GM19463 (cell line): ENCODE results near the gene CCDC93.

Experiments used
- ATAC-seq: cut with Tn5 transposase; IDR thresholded peaks from one replicate; pipeline ENCODE4 v1.9.1; 2021; ENCODE audit warnings: mild to moderate bottlenecking, moderate library complexity; ENCODE audit not compliant: unreplicated experiment

CCDC93 gene

GRCh38 chr2:118013724-118014491 lies at the start of gene CCDC93:
Gene CCDC93, minus strand, starts transcription at chr2:118014070. Its CDS starts 75 bp downstream, at chr2:118013995.
- peak; percentile 87 for ATAC-seq

GRCh38 chr2:118062669-118063068 lies 48.8 kb upstream of the CCDC93 start:
- no peak for ATAC-seq

- no peak for ATAC-seq
These were observed 48.2 kb upstream of the CCDC93 start for GRCh38 chr2:118062048-118062447.

- peak; percentile 67 for ATAC-seq
These were observed 47.5 kb upstream of the CCDC93 start for GRCh38 chr2:118061135-118061955.

GRCh38 chr2:118059919-118060478 lies 46.1 kb upstream of the CCDC93 start:
- ATAC-seq: peak; percentile 21

GRCh38 chr2:118058951-118059350 lies 45.1 kb upstream of the CCDC93 start:
- no peak for ATAC-seq

- ATAC-seq: no peak
These were observed 42.9 kb upstream of the CCDC93 start for GRCh38 chr2:118056801-118057200.

- ATAC-seq: peak; percentile 78
These were observed 42.3 kb upstream of the CCDC93 start for GRCh38 chr2:118056165-118056534.

- ATAC-seq: peak; percentile 78
These were observed 41.8 kb upstream of the CCDC93 start for GRCh38 chr2:118055512-118056164.

GRCh38 chr2:118054213-118055008 lies 40.5 kb upstream of the CCDC93 start:
- no peak for ATAC-seq

GRCh38 chr2:118053681-118054080 lies 39.8 kb upstream of the CCDC93 start:
- no peak for ATAC-seq

GRCh38 chr2:118052474-118052873 lies 38.6 kb upstream of the CCDC93 start:
- ATAC-seq: no peak

GRCh38 chr2:118051826-118052358 lies 38.0 kb upstream of the CCDC93 start:
- no peak for ATAC-seq

- ATAC-seq: no peak
These were observed 37.1 kb upstream of the CCDC93 start for GRCh38 chr2:118050974-118051373.

- ATAC-seq: no peak
These were observed 36.5 kb upstream of the CCDC93 start for GRCh38 chr2:118050386-118050785.

GRCh38 chr2:118049816-118050140 lies 35.9 kb upstream of the CCDC93 start:
- peak; percentile 83 for ATAC-seq

- peak; percentile 6 for ATAC-seq
These were observed 35.4 kb upstream of the CCDC93 start for GRCh38 chr2:118049140-118049815.

GRCh38 chr2:118048401-118048800 lies 34.5 kb upstream of the CCDC93 start:
- no peak for ATAC-seq

GRCh38 chr2:118047380-118047826 lies 33.5 kb upstream of the CCDC93 start:
- ATAC-seq: no peak
